Fibroblast of skin of scalp (primary cell): Measurements from ENCODE around the gene MT1G. TPM values are rescaled to one million over a fixed set of nuclear protein-coding genes. Genes with fewer than 3 reads are reported as not detected.
A peak's percentile ranks its signal among the peaks of the same experiment; 100 is the strongest.
"Not testable (repeated sequence)": the region's sequence is repeated elsewhere in the genome, so short reads cannot be mapped to it uniquely, and the experiment has no call there.

Experiments
- DNase-seq: peaks from one replicate; pipeline ENCODE4 v3.0.0-alpha.2; 2013
- polyA plus RNA-seq, 2 experiments: library from polyadenylated mRNA; unstranded; fragments of 120-200 nt; gene quantifications; one replicate each; pipeline ENCODE4 v1.2.1, GENCODE V29; 2013; ENCODE audit not compliant: insufficient read length in 2 of 2

The MT1G gene
- polyA plus RNA-seq (2013, experiment 1 of 2; ENCODE audit: insufficient read length): not detected
- polyA plus RNA-seq (2013, experiment 2 of 2; ENCODE audit: insufficient read length): 3.9 TPM

- peak; percentile 29 for DNase-seq
Measured at GRCh38 chr16:56667581-56668571, at the start of gene MT1G. MT1G (minus strand) TSS chr16:56668065; CDS start chr16:56667993, 72 bp downstream.

DNA sequence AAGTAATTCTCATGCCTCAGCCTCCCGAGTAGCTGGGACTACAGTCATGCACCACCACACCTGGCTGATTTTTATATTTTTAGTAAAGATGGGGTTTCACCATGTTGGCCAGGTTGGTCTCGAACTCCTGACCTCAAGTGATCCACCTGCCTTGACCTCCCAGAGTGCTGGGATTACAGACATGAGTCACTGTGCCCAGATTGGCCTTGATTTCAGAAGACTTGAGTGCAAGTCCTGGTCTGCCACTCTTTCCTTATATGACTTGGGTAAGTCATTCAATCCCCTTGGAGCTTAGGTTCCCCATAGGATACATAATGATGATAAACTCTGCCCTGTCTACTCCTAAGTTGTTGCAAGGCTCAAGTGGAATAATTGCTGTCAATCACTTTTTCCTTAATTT lies 49.7 kb upstream of the MT1G start:
- not testable (repeated sequence) for DNase-seq

DNA sequence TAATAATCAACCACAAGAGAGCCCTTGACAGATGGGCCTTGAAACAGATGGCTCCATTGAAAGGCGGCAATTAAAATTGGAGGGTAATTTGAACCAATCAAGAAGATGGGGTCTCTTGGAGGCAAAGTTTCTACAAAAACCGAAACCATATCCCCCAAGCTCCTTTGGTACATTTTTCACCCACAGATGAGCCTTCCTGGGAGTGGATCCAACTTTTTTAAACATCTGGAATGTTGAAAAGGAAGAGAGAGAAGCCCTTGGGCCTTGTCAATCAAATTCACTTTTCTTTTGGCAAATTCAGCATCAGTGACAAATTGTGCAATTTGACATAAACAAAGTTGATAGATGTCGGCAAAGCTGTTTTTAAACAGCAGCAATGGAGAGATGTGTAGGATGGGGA lies 48.9 kb upstream of the MT1G start:
- DNase-seq: no peak

DNA sequence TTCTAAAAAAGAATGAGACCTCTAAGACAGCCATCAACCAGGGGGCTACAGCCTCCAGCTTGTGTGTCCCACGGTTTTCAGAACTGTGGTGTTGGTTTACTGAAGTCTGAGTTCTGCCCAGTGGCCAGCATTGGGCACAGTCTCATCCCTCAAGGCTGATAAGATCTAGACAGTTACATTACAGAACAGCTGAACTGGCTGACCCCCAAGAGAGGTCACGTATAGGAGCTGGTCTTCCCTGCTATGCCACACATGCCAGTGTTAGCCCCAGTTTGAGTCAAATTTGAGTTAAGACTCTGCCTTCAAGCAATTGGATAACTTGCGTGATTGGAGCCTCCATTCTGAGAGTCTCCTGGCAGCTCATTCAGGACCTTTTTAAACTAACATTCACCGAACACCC lies 47.3 kb upstream of the MT1G start:
- DNase-seq: no peak

- no peak for DNase-seq
Measured at GRCh38 chr16:56713794-56714193, 45.9 kb upstream of the MT1G start.

- DNase-seq: peak; percentile 14
Measured at GRCh38 chr16:56711862-56712261, 44.0 kb upstream of the MT1G start.

GRCh38 chr16:56710181-56710737 lies 42.4 kb upstream of the MT1G start:
- no peak for DNase-seq

GRCh38 chr16:56709443-56710040 lies 41.7 kb upstream of the MT1G start:
- no peak for DNase-seq

- no peak for DNase-seq
Measured at GRCh38 chr16:56708525-56709442, 40.9 kb upstream of the MT1G start.

GRCh38 chr16:56702836-56703235 lies 35.0 kb upstream of the MT1G start:
- DNase-seq: no peak

- no peak for DNase-seq
Measured at GRCh38 chr16:56701534-56701933, 33.7 kb upstream of the MT1G start.

- DNase-seq: no peak
Measured at GRCh38 chr16:56700631-56701030, 32.8 kb upstream of the MT1G start.

DNA sequence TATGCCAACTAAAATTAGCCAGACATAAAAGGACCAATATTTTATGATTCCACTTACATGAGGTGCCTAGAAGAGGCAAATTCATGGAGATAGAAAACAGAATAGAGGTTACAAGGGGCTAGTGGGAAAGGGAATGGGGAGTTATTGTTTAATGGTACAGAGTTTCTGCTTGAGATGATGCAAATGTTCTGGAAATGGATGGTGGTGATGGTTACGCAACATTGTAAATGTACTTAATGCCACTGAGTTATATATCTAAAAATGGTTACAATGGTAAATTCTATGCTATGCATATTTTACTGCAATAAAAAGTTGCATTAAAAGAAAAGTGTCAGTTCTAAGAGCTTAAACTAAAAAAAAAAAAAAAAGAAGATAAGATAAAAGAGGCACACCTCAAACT lies 32.3 kb upstream of the MT1G start:
- DNase-seq: no peak

DNA sequence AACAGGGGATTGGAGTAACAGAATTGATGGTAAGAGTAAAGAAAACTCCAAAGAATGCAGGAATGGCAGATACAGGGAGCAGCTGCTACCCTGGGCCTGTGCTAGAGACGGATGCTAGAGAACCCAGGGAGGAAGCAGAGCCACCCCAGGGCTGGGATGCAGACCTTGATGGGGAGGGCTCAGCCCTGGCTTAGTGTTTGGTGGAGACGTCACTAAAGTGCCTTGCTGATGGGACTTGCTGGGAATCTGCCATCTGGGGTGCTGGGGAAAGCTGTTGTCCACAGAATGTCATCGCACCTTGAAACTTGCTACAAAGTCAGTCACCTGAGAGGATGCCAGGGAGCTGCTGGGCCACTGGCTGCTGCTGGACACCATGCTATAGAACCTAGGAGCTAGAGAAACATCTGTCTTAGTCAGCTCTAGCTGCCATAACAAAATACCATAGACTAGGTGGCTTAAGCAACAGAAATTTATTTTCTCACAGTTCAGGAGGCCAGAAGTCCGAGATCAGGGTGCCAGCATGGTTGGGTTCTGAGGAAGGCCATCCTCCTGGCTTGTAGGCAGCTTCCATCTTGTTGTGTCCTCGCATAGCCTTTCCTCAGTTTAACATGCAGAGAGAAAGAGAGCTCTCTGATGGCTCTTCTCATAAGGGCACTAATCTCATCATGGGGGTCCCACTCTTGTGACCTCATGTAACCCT lies 29.7 kb upstream of the MT1G start:
- DNase-seq: no peak

GRCh38 chr16:56695246-56695645 lies 27.4 kb upstream of the MT1G start:
- DNase-seq: no peak

DNA sequence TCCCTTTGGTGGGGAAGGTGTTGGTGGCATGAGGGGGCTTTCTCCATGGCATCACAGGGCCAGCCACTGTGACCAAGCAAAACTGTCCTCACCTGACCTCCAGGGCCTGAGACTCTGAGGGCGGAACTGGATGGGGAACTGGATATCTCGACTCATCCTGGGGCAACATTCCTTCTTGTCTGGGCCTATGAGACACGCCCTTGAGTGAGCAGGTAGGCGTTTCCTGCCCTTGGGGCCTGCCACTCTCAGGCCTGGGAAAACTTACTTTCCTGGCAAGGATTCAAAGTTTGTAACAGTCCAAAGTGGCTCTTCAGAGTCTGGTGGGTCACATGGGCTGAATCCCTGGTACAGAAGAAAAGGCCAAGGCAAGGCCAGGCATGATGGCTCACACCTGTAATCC lies 24.0 kb upstream of the MT1G start:
- DNase-seq: peak; percentile 26

GRCh38 chr16:56690420-56691122 lies 22.7 kb upstream of the MT1G start:
- no peak for DNase-seq

GRCh38 chr16:56689171-56689570 lies 21.3 kb upstream of the MT1G start:
- no peak for DNase-seq

DNA sequence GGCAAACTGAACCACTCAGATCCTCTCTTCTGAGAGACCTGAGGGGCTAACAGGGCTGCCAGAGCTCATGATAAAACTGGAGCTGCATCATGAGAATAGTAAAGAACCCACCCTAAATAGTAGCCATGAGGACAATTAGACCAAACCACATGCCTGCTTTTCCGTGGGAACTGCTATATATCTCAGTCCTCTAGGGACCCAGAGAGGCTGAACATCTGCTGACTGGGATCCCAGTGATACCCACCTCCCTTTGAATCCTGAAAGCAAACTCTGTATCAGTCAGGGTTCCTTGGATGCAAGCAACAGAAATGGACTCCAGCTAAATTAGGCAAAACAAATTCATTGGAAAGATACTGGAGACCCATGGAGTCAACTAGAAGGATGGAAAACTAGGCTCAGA lies 20.9 kb upstream of the MT1G start:
- DNase-seq: no peak

GRCh38 chr16:56686758-56687157 lies 18.9 kb upstream of the MT1G start:
- no peak for DNase-seq
